NCI-H2171 treated with DMSO at 0.1 percent for 48 hours (cell line): Measurements from ENCODE around the gene HNRNPK.

ENCODE experiments used
- DNase-seq: peaks from one replicate; lab custom pipeline; 2025; lab: John Stamatoyannopoulos, UW

The HNRNPK gene

DNA sequence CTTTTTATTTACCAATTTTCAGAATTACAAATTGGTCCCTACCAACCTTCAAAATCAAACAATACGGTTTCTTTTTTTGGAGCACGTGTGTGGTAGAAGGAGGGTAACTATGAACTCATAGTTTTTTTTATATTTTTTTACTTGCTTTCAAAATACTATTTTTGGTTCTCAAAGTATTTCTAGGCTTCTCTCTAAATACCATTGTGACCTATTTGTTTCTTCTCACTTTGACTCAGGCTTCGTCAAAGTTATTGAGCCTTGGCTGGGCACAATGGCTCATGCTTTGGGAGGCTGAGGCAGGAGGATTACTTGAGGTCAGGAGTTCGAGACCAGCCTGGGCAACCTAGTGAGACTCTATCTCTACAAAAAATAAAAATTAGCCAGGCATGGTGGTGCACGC lies 47.2 kb downstream of the HNRNPK start:
- no peak for DNase-seq

DNA sequence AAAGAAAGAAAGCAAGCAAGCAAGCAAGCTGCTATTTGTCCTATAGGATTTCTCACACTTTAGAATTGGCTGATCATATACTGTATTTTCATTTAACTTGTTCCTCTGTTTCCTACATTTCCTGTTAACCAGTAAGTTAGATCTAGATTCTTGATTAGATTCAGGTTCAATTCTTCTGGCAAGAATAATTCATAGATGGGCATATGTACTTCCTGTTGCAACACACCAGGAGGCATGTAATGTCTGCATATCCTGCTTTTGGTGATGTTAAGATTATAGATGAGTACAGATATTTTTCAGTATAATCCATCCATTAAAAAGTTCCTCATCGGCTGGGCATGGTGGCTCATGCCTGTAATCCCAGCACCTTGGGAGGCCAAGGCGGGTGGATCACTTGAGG lies 48.0 kb downstream of the HNRNPK start:
- DNase-seq = no peak

DNA sequence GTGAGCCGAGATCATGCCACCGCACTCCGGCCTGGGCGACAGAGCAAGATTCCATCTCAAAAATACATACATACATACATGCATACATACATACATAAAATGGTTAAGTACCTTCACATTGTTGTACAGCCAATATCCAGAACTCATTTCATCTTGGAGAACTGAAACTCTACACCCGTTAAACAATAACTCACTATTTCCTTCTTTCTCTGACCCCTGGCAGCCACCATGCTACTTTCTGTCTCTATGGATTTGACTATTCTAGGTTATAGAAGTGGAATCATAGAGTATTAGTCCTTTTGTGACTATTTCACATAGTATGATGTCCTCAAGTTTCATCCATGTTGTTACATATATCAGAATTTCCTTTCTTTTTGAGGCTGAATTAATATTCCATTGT lies 49.1 kb downstream of the HNRNPK start:
- DNase-seq = no peak

- DNase-seq = no peak
Observed at GRCh38 chr9:83927591-83927990, 52.4 kb downstream of the HNRNPK start.

DNA sequence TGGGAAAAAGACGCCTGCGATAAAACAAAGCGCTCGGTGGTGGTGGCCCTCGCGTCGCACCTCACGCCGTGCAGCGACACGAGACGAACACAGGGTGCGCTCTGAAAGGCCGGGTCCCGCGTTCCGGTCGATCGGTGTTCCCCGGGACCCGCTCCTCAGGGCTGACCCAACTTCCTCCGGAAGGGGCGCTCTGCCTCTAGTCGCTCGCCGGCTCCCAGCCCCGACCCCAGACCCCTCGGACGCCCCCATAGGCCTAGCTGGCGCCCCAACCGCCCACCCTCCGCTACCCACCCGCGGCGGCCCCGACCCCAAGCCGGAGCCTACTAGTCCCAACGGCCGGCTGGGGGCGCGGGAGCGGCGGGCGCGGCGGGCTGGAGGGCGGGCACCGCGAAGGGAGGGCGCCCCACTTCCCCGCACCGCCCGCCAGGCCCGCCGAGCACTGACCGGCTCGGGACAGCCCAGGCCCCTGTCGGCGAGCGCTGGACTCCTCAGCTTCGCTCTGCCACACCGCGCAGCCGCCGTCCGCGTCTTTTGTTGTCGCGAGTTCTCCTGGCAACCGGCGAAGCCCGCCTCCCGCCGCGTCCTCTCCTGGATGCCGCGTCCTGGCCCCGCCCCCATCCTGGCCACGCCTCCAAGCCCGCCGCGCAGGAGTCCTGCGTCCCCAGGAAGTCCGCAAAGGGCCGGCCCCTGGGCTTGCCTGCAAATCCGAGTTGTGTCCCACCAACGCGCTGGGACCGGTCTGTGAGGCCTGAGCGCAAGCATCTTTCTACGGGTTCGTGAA lies 58.9 kb downstream of the HNRNPK start, which contains the start of gene KIF27:
Gene KIF27, minus strand, starts transcription at position 506 of the 781 bp plus-strand sequence. CDS start 5,841 bp downstream, outside the sequence.
- peak; percentile 90 for DNase-seq

DNA sequence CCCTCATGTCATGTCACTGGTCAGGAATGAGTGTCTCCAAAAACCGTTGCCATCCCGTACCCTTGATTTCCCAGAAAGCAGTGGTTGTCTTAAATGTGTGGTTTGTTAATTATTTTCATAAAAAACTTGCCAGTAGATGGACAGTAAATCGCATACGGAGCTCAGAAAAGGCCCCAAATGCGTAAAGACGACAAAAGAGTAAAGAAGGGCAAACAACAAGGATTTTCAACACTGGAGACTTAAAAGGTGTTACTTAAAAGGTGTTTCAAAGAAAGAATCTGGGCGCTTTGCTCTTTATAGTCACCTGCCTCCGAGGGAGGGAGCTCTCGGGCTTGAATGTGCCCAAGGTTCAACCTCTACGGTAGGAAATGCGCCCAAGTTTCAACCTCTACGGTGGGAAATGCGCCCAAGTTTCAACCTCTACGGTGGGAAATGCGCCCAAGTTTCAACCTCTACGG lies 59.5 kb downstream of the HNRNPK start:
- DNase-seq = peak; percentile 81

GRCh38 chr9:83919111-83919510 lies 60.9 kb downstream of the HNRNPK start:
- DNase-seq = no peak
